ENCODE results near the gene MED31.
A peak's percentile ranks its signal among the peaks of the same experiment; 100 is the strongest.
"Not testable (repeated sequence)": the region's sequence is repeated elsewhere in the genome, so short reads cannot be mapped to it uniquely, and the experiment has no call there.

MED31 gene

GRCh38 chr17:6677158-6677831, 25.9 kb upstream of the MED31 start:
- no peak for DNase-seq (ENCODE audit: low spot score)

GRCh38 chr17:6676802-6677157, 25.4 kb upstream of the MED31 start:
- DNase-seq (ENCODE audit: low spot score): no peak

GRCh38 chr17:6675201-6675825, 23.9 kb upstream of the MED31 start:
- DNase-seq (ENCODE audit: low spot score): no peak

- DNase-seq (ENCODE audit: low spot score): no peak
These were observed 23.2 kb upstream of the MED31 start for GRCh38 chr17:6674586-6674985.

GRCh38 chr17:6671431-6671830, 20.0 kb upstream of the MED31 start:
- DNase-seq (ENCODE audit: low spot score): no peak

- DNase-seq (ENCODE audit: low spot score): no peak
These were observed 19.6 kb upstream of the MED31 start for GRCh38 chr17:6670999-6671398.

- DNase-seq (ENCODE audit: low spot score): no peak
These were observed 19.2 kb upstream of the MED31 start for GRCh38 chr17:6670571-6670970.

- no peak for DNase-seq (ENCODE audit: low spot score)
These were observed 18.2 kb upstream of the MED31 start for GRCh38 chr17:6669479-6670212.

- DNase-seq (ENCODE audit: low spot score): no peak
These were observed 17.5 kb upstream of the MED31 start for GRCh38 chr17:6668727-6669425.

- no peak for DNase-seq (ENCODE audit: low spot score)
These were observed 16.8 kb upstream of the MED31 start for GRCh38 chr17:6668219-6668618.

- no peak for DNase-seq (ENCODE audit: low spot score)
These were observed 16.1 kb upstream of the MED31 start for GRCh38 chr17:6667516-6667915.

- DNase-seq (ENCODE audit: low spot score): peak; percentile 1
These were observed 15.2 kb upstream of the MED31 start for GRCh38 chr17:6666557-6666956.

- peak; percentile 89 for DNase-seq (ENCODE audit: low spot score)
These were observed 14.7 kb upstream of the MED31 start for GRCh38 chr17:6666077-6666521.

- not testable (repeated sequence) for DNase-seq (ENCODE audit: low spot score)
These were observed 11.8 kb upstream of the MED31 start for GRCh38 chr17:6663200-6663599.

GRCh38 chr17:6661464-6661848, 10.1 kb upstream of the MED31 start:
- peak; percentile 2 for DNase-seq (ENCODE audit: low spot score)

GRCh38 chr17:6660805-6661463, 9.5 kb upstream of the MED31 start:
- peak; percentile 4 for DNase-seq (ENCODE audit: low spot score)

- no peak for DNase-seq (ENCODE audit: low spot score)
These were observed 8.7 kb upstream of the MED31 start for GRCh38 chr17:6660101-6660500.

- not testable (repeated sequence) for DNase-seq (ENCODE audit: low spot score)
These were observed 7.0 kb upstream of the MED31 start for GRCh38 chr17:6658411-6658810.

GRCh38 chr17:6657633-6658287, 6.4 kb upstream of the MED31 start:
- DNase-seq (ENCODE audit: low spot score): no peak

GRCh38 chr17:6656797-6657632, 5.6 kb upstream of the MED31 start:
- DNase-seq (ENCODE audit: low spot score): not testable (repeated sequence)
